Left lung (tissue), 10 donors: ENCODE measurements around the gene TMEM233. TPM values are rescaled to one million over a fixed set of nuclear protein-coding genes. Genes with fewer than 3 reads are reported as not detected.

Source experiments
- ATAC-seq: fragments of 200-7000 bp; cut with Tn5 transposase; one replicate; pipeline ENCODE4 v1.9.1; 2020; ENCODE audit warnings: moderate library complexity
- DNase-seq, 4 donors: peaks; one replicate each; pipeline ENCODE4 v3.0.0-alpha.2; 2013 to 2020
- H3K27ac ChIP-seq, 2 donors: fragments of 200-600 bp; sonication (generic) in 1 of 2; one replicate each; pipeline versions ENCODE4 v1.5.0 to v1.8.0; 2020 to 2021
- H3K27me3 ChIP-seq, 2 donors: fragments of 200-600 bp; sonication (generic) in 1 of 2; one replicate each; pipeline versions ENCODE4 v1.5.0 to v1.8.0; 2020 to 2021
- H3K36me3 ChIP-seq, 2 donors: fragments of 200-600 bp; sonication (generic) in 1 of 2; one replicate each; pipeline versions ENCODE4 v1.5.0 to v1.8.0; 2020 to 2021
- H3K4me1 ChIP-seq, 2 donors: fragments of 200-600 bp; one replicate each; pipeline ENCODE4 v1.8.0; 2021
- H3K4me3 ChIP-seq, 2 donors: fragments of 200-600 bp; sonication (generic) in 1 of 2; one replicate each; pipeline versions ENCODE4 v1.5.0 to v1.8.0; 2020 to 2021; ENCODE audit warnings: mild to moderate bottlenecking in 1 of 2
- H3K9me3 ChIP-seq, 2 donors: fragments of 200-600 bp; sonication (generic) in 1 of 2; one replicate each; pipeline versions ENCODE4 v1.5.0 to v1.8.0; 2020 to 2021
- CTCF ChIP-seq, 2 donors: fragments of 200-600 bp; sonication (generic) in 1 of 2; IDR thresholded peaks; one replicate each; pipeline versions ENCODE4 v1.5.0 to v1.8.0; 2021; ENCODE audit warnings: antibody characterized with exemption in 2 of 2
- intact Hi-C, 2 donors: fragments of 100-400 bp; cut with DNase I; formaldehyde crosslinking; loops; one replicate each; pipeline versions ENCODE4 v1.11.2 to v1.14.2; 2022
- polyA plus RNA-seq, 6 donors: library from polyadenylated mRNA; unstranded; fragments of 120-200 nt; gene quantifications; one replicate each; pipeline ENCODE4 v1.2.1, GENCODE V29; 2013; ENCODE audit not compliant: insufficient read length in 6 of 6
- total RNA-seq, 2 donors: library from RNA; stranded (reverse); fragmentation: NEBNext Ultra II Directional; extraction: Animal tissue kit (Norgen Biotek cat#: 25700); gene quantifications; one replicate each; pipeline ENCODE4 v1.2.1, GENCODE V29; 2021
- donor health status: DM: no; HTN: yes; CAD: no.
- donor health status: DM: no; HTN: no; CAD: no.

TMEM233 gene
- total and polyA plus RNA-seq, 8 donors, result 0.79 to 2.7 (median 1.5) TPM

- no peak for ATAC-seq
Observed at GRCh38 chr12:119627019-119627643, 33.6 kb downstream of the TMEM233 start.

GRCh38 chr12:119627686-119628085, 34.1 kb downstream of the TMEM233 start:
- H3K9me3 ChIP-seq, result no peaks in the 10 kb centered on the region
- H3K4me1 ChIP-seq, result no peaks in the 10 kb centered on the region
- ATAC-seq (no peak), DNase-seq (no peak)
- H3K27ac ChIP-seq, result no peak overlapping the region
- no peak overlapping the region for H3K4me3 ChIP-seq
- H3K27me3 ChIP-seq, result no peaks in the 10 kb centered on the region
- no peaks in the 10 kb centered on the region for H3K36me3 ChIP-seq
- intact Hi-C loops, result no loop called here
- no peak for TF ChIP-seq CTCF (IDR thresholded peaks at IDR 0.05)

More at GRCh38 chr12:119627019-119627643, 33.6 kb downstream of the TMEM233 start:
- DNase-seq, result no peak
- Histone ChIP-seq H3K36me3 (no peaks in the 10 kb centered on the region), H3K9me3 (no peaks in the 10 kb centered on the region), H3K4me3 (no peak overlapping the region), H3K4me1 (no peaks in the 10 kb centered on the region), H3K27ac (no peak overlapping the region), H3K27me3 (no peaks in the 10 kb centered on the region)
- intact Hi-C loops, result no loop called here
- no peak for TF ChIP-seq CTCF (IDR thresholded peaks at IDR 0.05)

- Histone ChIP-seq H3K4me1 (no peaks in the 10 kb centered on the region), H3K4me3 (no peak overlapping the region), H3K27me3 (no peaks in the 10 kb centered on the region), H3K27ac (no peak overlapping the region), H3K9me3 (no peaks in the 10 kb centered on the region), H3K36me3 (no peaks in the 10 kb centered on the region)
- DNase-seq (no peak), ATAC-seq (no peak)
- intact Hi-C loops, result no loop called here
- no peak for TF ChIP-seq CTCF (IDR thresholded peaks at IDR 0.05)
Observed at GRCh38 chr12:119630223-119630780, 36.7 kb downstream of the TMEM233 start.

GRCh38 chr12:119630962-119631550, 37.5 kb downstream of the TMEM233 start:
- Histone ChIP-seq H3K9me3 (no peaks in the 10 kb centered on the region), H3K27ac (no peak overlapping the region), H3K4me1 (no peaks in the 10 kb centered on the region), H3K27me3 (no peaks in the 10 kb centered on the region), H3K36me3 (no peaks in the 10 kb centered on the region), H3K4me3 (no peak overlapping the region)
- ATAC-seq, result no peak
- no peak for TF ChIP-seq CTCF (IDR thresholded peaks at IDR 0.05)
- no peak for DNase-seq
- intact Hi-C loops, result no loop called here

GRCh38 chr12:119631930-119632678, 38.5 kb downstream of the TMEM233 start:
- Histone ChIP-seq H3K9me3 (no peaks in the 10 kb centered on the region), H3K4me3 (no peak overlapping the region), H3K27me3 (no peaks in the 10 kb centered on the region), H3K36me3 (no peaks in the 10 kb centered on the region), H3K27ac (no peak overlapping the region), H3K4me1 (no peaks in the 10 kb centered on the region)
- TF ChIP-seq CTCF (IDR thresholded peaks at IDR 0.05), result no peak
- DNase-seq (no peak), ATAC-seq (no peak)
- intact Hi-C loops, result no loop called here
